Stomach (tissue), 9 donors: ENCODE data around the gene JAGN1. TPM values are rescaled to one million over a fixed set of nuclear protein-coding genes. Genes with fewer than 3 reads are reported as not detected.
"Not testable (repeated sequence)": the region's sequence is repeated elsewhere in the genome, so short reads cannot be mapped to it uniquely, and the experiment has no call there.

Experiments used
- DNase-seq, 2 donors: peaks; one replicate each; pipeline versions ENCODE4 v3.0.0 to v3.0.0-alpha.2; 2013 to 2019
- H3K27ac ChIP-seq, 5 donors: fragments of 200-600 bp in 4 of 5; sonication (generic) in 4 of 5; one replicate each; pipeline ENCODE4 v1.5.1; 2013 to 2019; ENCODE audit warnings: mild to moderate bottlenecking in 1 of 5, moderate library complexity in 1 of 5
- H3K27me3 ChIP-seq, 3 donors: fragments of 200-600 bp; sonication (generic); one replicate each; pipeline ENCODE4 v1.5.1; 2017 to 2019; ENCODE audit warnings: mixed run types in 1 of 3
- H3K36me3 ChIP-seq, 4 donors: fragments of 200-600 bp; sonication (generic); 1 replicate in 3 of 4; 2 replicates in 1 of 4; pipeline ENCODE4 v1.5.1; 2016 to 2019
- H3K4me1 ChIP-seq, 4 donors: fragments of 200-600 bp; sonication (generic); one replicate each; pipeline ENCODE4 v1.5.1; 2016 to 2019
- H3K4me3 ChIP-seq, 4 donors: fragments of 200-600 bp; sonication (generic) in 3 of 4; one replicate each; pipeline ENCODE4 v1.5.1; 2016 to 2019; ENCODE audit warnings: mild to moderate bottlenecking in 1 of 4
- H3K9me3 ChIP-seq, 4 donors: fragments of 200-600 bp; sonication (generic); one replicate each; pipeline ENCODE4 v1.5.1; 2016 to 2019
- CTCF ChIP-seq, 7 experiments: fragments of 450-650 bp in 4 of 7; fragments of 200-600 bp in 3 of 7; sonication (generic) in 3 of 7; IDR thresholded peaks; one replicate each; pipeline ENCODE4 v1.5.1; 2016 to 2019; ENCODE audit warnings: antibody characterized with exemption in 7 of 7, control low read depth in 2 of 7, mild to moderate bottlenecking in 1 of 7
- EP300 ChIP-seq: sonication (generic); formaldehyde crosslinking; IDR thresholded peaks from one replicate; pipeline ENCODE4 v1.6.1; 2017; ENCODE audit warnings: antibody characterized with exemption
- POLR2A ChIP-seq, 4 donors: fragments of 450-650 bp; IDR thresholded peaks; one replicate each; pipeline ENCODE4 v1.6.1; 2016; ENCODE audit warnings: antibody characterized with exemption in 4 of 4, control low read depth in 2 of 4, mild to moderate bottlenecking in 1 of 4, moderate library complexity in 1 of 4
- POLR2AphosphoS5 ChIP-seq, 3 donors: sonication (generic); formaldehyde crosslinking; IDR thresholded peaks; one replicate each; pipeline ENCODE4 v1.6.1; 2016; ENCODE audit warnings: antibody characterized with exemption in 3 of 3
- WGBS, 5 donors: extraction: QIAGEN DNeasy Blood & Tissue Kit in 3 of 5; methylation state at CpG; one replicate each; pipeline versions ENCODE4 v1.1.5 to v1.1.7; 2013 to 2018; 5-methylcytosine and 5-hydroxymethylcytosine counted together
- intact Hi-C: fragments of 100-400 bp; cut with DNase I; formaldehyde crosslinking; loops from one replicate; pipeline ENCODE4 v1.15.1; 2023; ENCODE audit warnings: low total_unique reads
- polyA plus RNA-seq, 3 donors: library from polyadenylated mRNA; stranded (reverse); fragments of 200-250 nt; gene quantifications; one replicate each; pipeline ENCODE4 v1.2.3, GENCODE V29; 2013
- total RNA-seq, 5 donors: library from RNA; depleted of rRNA; stranded (reverse); fragments of >200 nt; gene quantifications; one replicate each; pipeline versions ENCODE4 v1.1.0 to v1.2.3, GENCODE V29; 2014 to 2016
- donor health status: healthy with polysubstance abuse.
- donor health status: Bipolar disorder and iron deficiency.
- donor health status: healthy.

The JAGN1 gene
- total and polyA plus RNA-seq, 8 donors, result 9.4 to 56.6 (median 26.5) TPM; not detected in 1

- WGBS, 5 donors, result 90 to 98% (median 97%) methylated on average over 2 of the region's 2 CpGs
- Histone ChIP-seq H3K27me3 (no peaks in the 10 kb centered on the region), H3K27ac (no peak overlapping the region), H3K4me3 (no peak overlapping the region), H3K9me3 (no peaks in the 10 kb centered on the region), H3K36me3 (peaks cover 9 to 57% (median 54%) of the 10 kb centered on the region in 4 donors), H3K4me1 (peaks cover 12 to 35% (median 32%) of the 10 kb centered on the region in 4 donors)
- TF ChIP-seq EP300 (no peak), CTCF (IDR thresholded peaks at IDR 0.05) (no peak), POLR2A (IDR thresholded peaks at IDR 0.05) (no peak), POLR2AphosphoS5 (IDR thresholded peaks at IDR 0.05) (no peak)
- DNase-seq, result no peak
- intact Hi-C loops, result no loop called here
These were observed 48.6 kb downstream of the JAGN1 start for GRCh38 chr3:9938966-9939365.

GRCh38 chr3:9939906-9940305, 49.5 kb downstream of the JAGN1 start:
- intact Hi-C loops, H3K27ac ChIP-seq, H3K27me3 ChIP-seq, H3K4me3 ChIP-seq, H3K9me3 ChIP-seq, DNase-seq: not testable (repeated sequence)
- WGBS, 5 donors, result 95 to 97% (median 96%) methylated on average over 19 to 30 of the region's 32 CpGs; no CpG with 5 or more reads in 2 of the 5 donors
- Histone ChIP-seq H3K36me3 (peaks cover 9 to 63% (median 62%) of the 10 kb centered on the region in 4 donors), H3K4me1 (peaks cover 5 to 27% (median 23%) of the 10 kb centered on the region in 4 donors)

GRCh38 chr3:9940746-9941145, 50.3 kb downstream of the JAGN1 start:
- intact Hi-C loops, result no loop called here
- peaks cover 9 to 66% (median 61%) of the 10 kb centered on the region in 4 donors for H3K36me3 ChIP-seq
- 94 to 98% (median 96%) methylated on average over 4 to 10 of the region's 10 CpGs for WGBS, 5 donors
- no peak for DNase-seq
- H3K4me1 ChIP-seq, result peaks cover 0 to 25% (median 18%) of the 10 kb centered on the region in 4 donors
- no peak for TF ChIP-seq POLR2A (IDR thresholded peaks at IDR 0.05)
- TF ChIP-seq CTCF (IDR thresholded peaks at IDR 0.05), result no peak
- TF ChIP-seq POLR2AphosphoS5 (IDR thresholded peaks at IDR 0.05), result no peak
- H3K27me3 ChIP-seq, result no peaks in the 10 kb centered on the region
- H3K9me3 ChIP-seq, result no peaks in the 10 kb centered on the region
- H3K4me3 ChIP-seq, result no peak overlapping the region
- no peak overlapping the region for H3K27ac ChIP-seq

- Histone ChIP-seq H3K4me3 (no peak overlapping the region), H3K4me1 (peaks cover 0 to 24% (median 20%) of the 10 kb centered on the region in 4 donors), H3K36me3 (peaks cover 9 to 60% (median 51%) of the 10 kb centered on the region in 4 donors), H3K27me3 (no peaks in the 10 kb centered on the region), H3K27ac (no peak overlapping the region), H3K9me3 (no peaks in the 10 kb centered on the region)
- intact Hi-C loops, result no loop called here
- 79 to 90% (median 84%) methylated on average over 4 of the region's 4 CpGs for WGBS, 5 donors
- no peak for TF ChIP-seq EP300
- no peak for TF ChIP-seq POLR2A (IDR thresholded peaks at IDR 0.05)
- no peak for TF ChIP-seq POLR2AphosphoS5 (IDR thresholded peaks at IDR 0.05)
- TF ChIP-seq CTCF (IDR thresholded peaks at IDR 0.05), result no peak
- DNase-seq, result no peak
These were observed 51.8 kb downstream of the JAGN1 start for GRCh38 chr3:9942164-9942563.

- TF ChIP-seq POLR2A (IDR thresholded peaks at IDR 0.05) (no peak), POLR2AphosphoS5 (IDR thresholded peaks at IDR 0.05) (no peak), CTCF (IDR thresholded peaks at IDR 0.05) (no peak), EP300 (no peak)
- Histone ChIP-seq H3K27ac (no peak overlapping the region), H3K4me3 (no peak overlapping the region), H3K9me3 (no peaks in the 10 kb centered on the region), H3K36me3 (peaks cover 6 to 51% (median 41%) of the 10 kb centered on the region in 4 donors), H3K27me3 (no peaks in the 10 kb centered on the region), H3K4me1 (peaks cover 8 to 28% (median 24%) of the 10 kb centered on the region in 4 donors)
- 83 to 88% (median 87%) methylated on average over 9 to 11 of the region's 11 CpGs for WGBS, 5 donors
- no peak for DNase-seq
- intact Hi-C loops, result no loop called here
These were observed 52.7 kb downstream of the JAGN1 start for GRCh38 chr3:9942934-9943690.
